Activated T-cell treated with anti-CD3 and anti-CD28 coated beads, Interleukin-2, amount 50 U/mL, for 72 hours (primary cell): ENCODE results near the gene TOM1L2. TPM values are rescaled to one million over a fixed set of nuclear protein-coding genes. Genes with fewer than 3 reads are reported as not detected.
A peak's percentile ranks its signal among the peaks of the same experiment; 100 is the strongest.

Experiments
- ATAC-seq, 2 donors: fragments of 150-1000 bp; cut with Tn5 transposase; replicated peaks in 1 of 2; 2 replicates each; pipeline ENCODE4 v1.10.0; 2021; ENCODE audit warnings: moderate library complexity in 2 of 2, mild to moderate bottlenecking in 1 of 2
- DNase-seq, 2 donors: peaks; one replicate each; pipeline ENCODE4 v3.0.0; 2021 to 2022; ENCODE audit warnings: mixed read lengths in 1 of 2
- H3K27ac Mint-ChIP-seq: one replicate; pipeline ENCODE4 v1.8.0; 2022; ENCODE audit warnings: mild to moderate bottlenecking, moderate library complexity, mixed read lengths
- H3K27me3 Mint-ChIP-seq: one replicate; pipeline ENCODE4 v1.8.0; 2022; ENCODE audit warnings: low read depth, mixed read lengths
- H3K36me3 Mint-ChIP-seq, 2 donors: one replicate each; pipeline ENCODE4 v1.8.0; 2022; ENCODE audit warnings: mixed read lengths in 2 of 2, mild to moderate bottlenecking in 1 of 2; ENCODE audit not compliant: insufficient read depth in 2 of 2
- H3K4me1 Mint-ChIP-seq: one replicate; pipeline ENCODE4 v1.8.0; 2022; ENCODE audit warnings: low read depth, mixed read lengths
- H3K4me3 Mint-ChIP-seq, 2 donors: one replicate each; pipeline ENCODE4 v1.8.0; 2022; ENCODE audit warnings: mild to moderate bottlenecking in 2 of 2, mixed read lengths in 2 of 2, moderate library complexity in 2 of 2
- H3K9me3 Mint-ChIP-seq, 2 donors: one replicate each; pipeline ENCODE4 v1.8.0; 2022; ENCODE audit warnings: mixed read lengths in 2 of 2
- total RNA-seq, 2 donors: library from RNA; stranded (reverse); gene quantifications; one replicate each; pipeline ENCODE4 v1.2.3, GENCODE V29; 2022

Gene TOM1L2
- total RNA-seq, 2 donors from 2014 or later: 23.7 to 26.9 TPM

DNA sequence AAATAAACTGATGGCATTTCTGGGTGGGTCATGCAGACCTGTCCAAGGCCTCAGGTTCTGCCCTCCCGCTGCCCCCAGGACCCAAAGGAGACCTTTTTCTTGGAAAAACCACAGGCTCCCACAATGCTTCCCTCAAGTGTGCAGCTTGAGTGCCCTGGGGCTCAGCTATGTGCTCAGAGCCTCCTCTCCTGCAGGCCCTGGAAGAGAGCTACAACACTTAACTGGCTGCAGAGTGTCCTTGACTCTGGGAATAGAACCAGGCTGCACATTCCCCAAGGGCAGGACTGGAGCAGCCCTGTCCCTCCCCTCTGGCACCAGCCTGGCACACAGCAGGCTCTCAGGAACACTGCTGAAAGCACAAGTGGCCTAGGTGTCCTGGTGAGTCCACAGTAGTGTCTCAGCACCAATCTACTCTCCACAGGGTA is 130.6 kb downstream of the TOM1L2 start:
- no peaks in the 10 kb centered on the region for H3K36me3 Mint-ChIP-seq

DNA sequence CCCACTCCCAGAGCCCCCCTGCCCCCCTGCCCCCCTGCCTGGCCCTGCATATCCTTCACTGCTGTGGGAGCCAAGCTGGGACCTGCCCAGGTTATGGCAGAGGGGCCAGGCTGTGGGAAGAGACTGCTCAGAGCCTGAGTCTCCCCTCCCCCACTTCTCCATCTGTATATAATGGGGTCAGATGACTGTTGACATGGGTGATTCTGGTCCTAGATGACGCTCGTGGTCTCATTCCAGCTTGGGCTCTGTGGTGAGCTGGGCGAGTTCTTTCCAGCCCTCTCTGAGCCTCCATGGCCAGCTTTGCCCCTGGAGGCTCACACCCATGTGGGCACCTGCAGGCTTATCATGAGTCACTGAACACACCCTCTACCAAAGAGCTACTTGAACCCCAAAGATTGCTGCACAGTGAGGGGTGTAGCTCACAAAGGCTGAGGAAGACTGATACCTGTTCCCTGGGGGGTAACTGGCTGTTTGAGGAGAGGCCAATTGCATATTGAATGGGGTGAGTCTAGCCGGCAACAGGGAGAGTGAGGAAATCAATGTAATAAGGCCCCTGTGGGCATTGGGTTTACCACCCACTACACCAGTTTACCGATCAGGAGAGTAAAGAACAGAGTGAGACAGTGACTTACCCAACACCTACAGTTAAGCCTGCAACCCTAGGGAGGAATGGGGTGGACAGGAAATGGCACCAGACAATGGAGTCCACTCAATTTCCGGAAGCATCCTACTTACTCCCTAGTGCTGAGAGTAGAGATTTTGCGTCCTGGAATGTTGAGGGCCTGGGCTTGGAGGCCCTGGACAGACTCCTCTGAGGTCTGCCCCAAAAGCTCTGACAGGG is 131.2 kb downstream of the TOM1L2 start:
- H3K27ac Mint-ChIP-seq: peak overlapping the region; percentile 34
- H3K36me3 Mint-ChIP-seq: peaks cover 0 to 2% of the 10 kb centered on the region in 2 donors
- ATAC-seq: no peak

More for the DNA sequence above, 130.6 kb downstream of the TOM1L2 start:
- Mint-ChIP-seq H3K4me3 (peak overlapping the region in 1 of 2 donors; percentile 86), H3K9me3 (no peaks in the 10 kb centered on the region), H3K27ac (no peak overlapping the region), H3K4me1 (peaks cover 45% of the 10 kb centered on the region), H3K27me3 (no peaks in the 10 kb centered on the region)
- ATAC-seq: no peak
- DNase-seq: no peak

DNA sequence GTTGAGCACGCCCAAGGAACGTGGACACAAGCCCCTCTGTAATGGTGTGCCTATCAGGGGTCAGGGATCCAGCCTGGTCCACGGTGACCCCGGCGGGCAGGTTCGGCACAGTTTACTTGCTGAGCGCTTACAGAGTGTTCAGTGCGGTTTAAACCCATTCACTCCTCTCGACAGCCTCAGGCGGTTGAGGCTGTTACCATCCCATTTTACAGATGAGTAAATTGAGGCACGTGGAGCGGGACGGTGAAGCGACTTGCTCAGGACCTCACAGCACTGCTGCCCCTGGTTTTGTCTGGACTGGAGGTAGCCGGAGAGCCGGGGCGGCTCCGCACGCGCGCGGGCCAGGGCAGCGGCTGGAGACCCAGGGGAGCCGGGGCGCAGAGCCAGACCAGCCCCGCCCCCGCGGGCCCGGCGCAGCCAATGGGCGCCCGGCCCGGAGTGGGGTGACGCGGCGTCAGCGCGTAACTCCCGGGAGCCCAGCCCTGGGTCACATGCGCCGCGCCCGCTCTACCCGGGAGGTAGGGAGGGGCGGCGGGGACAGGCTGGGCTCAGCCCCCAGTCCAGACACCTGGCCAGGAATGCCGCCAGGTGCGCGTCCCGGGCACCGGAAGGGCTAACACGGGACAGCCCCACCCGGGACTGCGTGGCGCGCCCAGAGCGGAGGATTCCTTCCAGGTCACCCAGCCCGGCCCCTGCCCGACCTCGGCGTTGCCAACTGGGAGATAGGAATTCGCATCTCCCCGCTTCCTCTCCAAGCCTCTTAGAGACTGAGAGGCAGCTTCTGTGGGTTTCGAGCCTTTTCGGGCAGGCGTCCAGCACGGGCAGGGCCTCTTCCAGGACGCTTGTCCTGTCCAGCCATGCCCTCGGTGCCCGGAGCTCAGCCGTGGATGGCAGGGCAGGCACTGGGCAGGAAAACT is 132.2 kb downstream of the TOM1L2 start:
- Mint-ChIP-seq H3K27me3 (no peaks in the 10 kb centered on the region), H3K4me3 (peak overlapping the region; percentile 85 to 95), H3K36me3 (peaks cover 0 to 2% of the 10 kb centered on the region in 2 donors), H3K27ac (peak overlapping the region; percentile 46), H3K9me3 (no peaks in the 10 kb centered on the region), H3K4me1 (peaks cover 51% of the 10 kb centered on the region)
- ATAC-seq (peak; percentile 68 to 71), DNase-seq (peak; percentile 82 to 90)

More for the DNA sequence above, 131.2 kb downstream of the TOM1L2 start:
- Mint-ChIP-seq H3K4me1 (peaks cover 41% of the 10 kb centered on the region), H3K4me3 (peak overlapping the region; percentile 85 to 86), H3K9me3 (no peaks in the 10 kb centered on the region), H3K27me3 (no peaks in the 10 kb centered on the region)
- no peak for DNase-seq

DNA sequence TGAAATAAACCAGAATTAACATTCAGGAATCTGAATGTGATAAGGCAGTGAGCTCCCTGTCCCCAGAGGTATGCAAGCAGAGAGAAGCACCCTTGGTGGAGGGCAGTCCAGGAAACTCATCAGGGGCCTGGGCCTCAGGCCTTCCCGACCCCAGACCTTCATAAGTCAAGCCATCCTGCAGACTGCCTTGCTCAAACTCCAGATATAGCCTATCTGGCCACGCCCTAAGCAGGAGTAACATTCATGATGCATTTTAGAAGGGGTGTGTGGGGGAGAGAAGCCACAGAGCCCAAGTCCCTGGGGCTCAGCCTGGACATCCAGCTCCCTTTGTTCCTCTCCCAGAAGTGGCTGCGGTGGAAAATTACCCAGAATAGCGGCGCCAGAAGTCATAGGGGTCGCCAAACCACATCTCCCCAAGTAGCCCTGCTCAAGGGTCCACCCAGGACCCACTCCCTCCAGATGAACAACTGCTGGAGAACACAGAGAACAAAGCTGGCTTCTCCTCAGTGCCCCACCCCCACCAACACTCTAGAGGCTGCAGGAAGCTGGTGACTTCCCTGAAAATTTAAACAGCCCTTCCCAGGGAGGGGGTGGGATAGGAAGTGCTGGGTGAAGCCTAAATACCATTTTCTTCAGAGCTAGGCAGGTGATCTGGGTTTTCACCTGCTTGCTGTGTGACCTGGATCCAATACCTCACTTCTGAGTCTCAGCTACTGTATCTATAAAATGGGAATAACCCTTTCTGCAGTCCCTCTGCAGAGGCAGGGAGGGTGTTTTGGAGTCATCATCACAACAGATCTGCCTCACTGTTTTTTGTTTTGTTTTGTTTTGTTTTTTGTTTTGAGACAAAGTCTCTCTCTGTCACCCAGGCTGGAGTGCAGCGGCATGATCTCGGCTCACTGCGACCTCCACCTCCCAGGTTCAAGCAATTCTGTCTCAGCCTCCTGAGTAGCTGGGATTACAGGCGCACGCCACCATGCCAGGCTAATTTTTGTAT is 133.9 kb downstream of the TOM1L2 start:
- Mint-ChIP-seq H3K4me1 (peaks cover 68% of the 10 kb centered on the region), H3K36me3 (peaks cover 5 to 10% of the 10 kb centered on the region in 2 donors), H3K27ac (peak overlapping the region; percentile 97), H3K4me3 (peak overlapping the region; percentile 95 to 97), H3K9me3 (no peaks in the 10 kb centered on the region), H3K27me3 (no peaks in the 10 kb centered on the region)
- ATAC-seq: no peak
- DNase-seq: no peak

DNA sequence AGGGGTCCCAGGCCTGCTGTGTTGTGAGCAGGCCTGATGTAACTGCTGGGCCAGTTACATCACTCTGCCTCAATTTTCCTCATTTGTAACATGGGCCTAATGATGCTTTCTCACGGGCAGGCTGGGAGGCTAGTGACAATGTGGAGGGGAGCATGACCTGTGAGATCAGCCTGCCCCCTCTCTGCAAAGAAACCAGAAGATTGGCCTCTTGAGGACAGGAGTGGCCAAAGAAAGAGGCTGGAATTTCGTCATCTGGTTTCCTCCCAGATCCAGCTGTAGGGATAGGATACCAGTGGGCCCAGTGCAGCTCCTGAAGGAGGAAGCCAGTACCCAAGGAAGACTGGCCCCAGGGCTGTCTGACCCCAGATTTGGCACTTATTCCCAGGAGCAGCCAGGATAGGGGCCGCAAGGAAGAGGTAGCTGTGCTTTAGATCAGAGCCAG is 134.8 kb downstream of the TOM1L2 start:
- peaks cover 5 to 14% of the 10 kb centered on the region in 2 donors for H3K36me3 Mint-ChIP-seq
- H3K4me1 Mint-ChIP-seq: peaks cover 72% of the 10 kb centered on the region
- H3K4me3 Mint-ChIP-seq: peak overlapping the region; percentile 95 to 97
- no peaks in the 10 kb centered on the region for H3K27me3 Mint-ChIP-seq
- peak overlapping the region; percentile 97 for H3K27ac Mint-ChIP-seq
- ATAC-seq: no peak
- DNase-seq: no peak
- no peaks in the 10 kb centered on the region for H3K9me3 Mint-ChIP-seq

DNA sequence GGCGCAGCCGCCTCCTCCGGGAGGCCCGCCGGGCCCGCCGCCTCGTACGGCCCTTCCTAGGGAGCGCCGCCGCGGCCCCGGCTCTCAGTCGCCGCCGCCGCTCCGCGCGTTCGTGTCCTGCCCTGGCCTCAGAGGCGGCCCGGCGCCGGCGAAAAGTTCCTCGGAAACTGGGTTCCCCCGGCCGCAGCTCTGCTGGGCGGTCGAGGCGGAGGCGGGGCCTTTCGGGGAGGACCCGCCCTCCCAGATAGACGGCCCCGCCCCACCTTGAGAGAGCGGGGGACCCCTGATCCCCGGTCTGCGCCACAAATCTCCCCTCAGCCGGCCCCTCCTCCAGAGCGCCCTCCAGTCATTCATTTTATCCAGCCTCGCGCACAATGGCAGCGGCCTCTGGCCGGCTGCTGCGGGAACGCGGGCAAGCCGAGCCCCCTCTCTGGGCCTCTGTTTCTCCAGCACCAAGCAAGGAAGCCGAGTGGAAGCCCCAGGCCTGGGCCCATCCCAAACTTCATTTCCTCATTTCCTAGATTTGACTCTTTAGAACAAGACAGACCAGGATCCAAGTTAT is 135.3 kb downstream of the TOM1L2 start, which contains the start of gene SREBF1:
Gene SREBF1, minus strand, starts transcription at position 169 of the 562 bp plus-strand sequence. CDS start 169 bp downstream, outside the sequence.
- peak within 1 kb of the TSS; percentile 97 for H3K27ac Mint-ChIP-seq
- peak; percentile 50 to 51 for ATAC-seq
- H3K4me1 Mint-ChIP-seq: peaks cover 77% of the 10 kb centered on the region
- H3K9me3 Mint-ChIP-seq: no peaks in the 10 kb centered on the region
- DNase-seq: peak; percentile 80 to 87
- peaks cover 5 to 18% of the 10 kb centered on the region in 2 donors for H3K36me3 Mint-ChIP-seq
- H3K4me3 Mint-ChIP-seq: peak within 1 kb of the TSS; percentile 95 to 97
- H3K27me3 Mint-ChIP-seq: no peaks in the 10 kb centered on the region

DNA sequence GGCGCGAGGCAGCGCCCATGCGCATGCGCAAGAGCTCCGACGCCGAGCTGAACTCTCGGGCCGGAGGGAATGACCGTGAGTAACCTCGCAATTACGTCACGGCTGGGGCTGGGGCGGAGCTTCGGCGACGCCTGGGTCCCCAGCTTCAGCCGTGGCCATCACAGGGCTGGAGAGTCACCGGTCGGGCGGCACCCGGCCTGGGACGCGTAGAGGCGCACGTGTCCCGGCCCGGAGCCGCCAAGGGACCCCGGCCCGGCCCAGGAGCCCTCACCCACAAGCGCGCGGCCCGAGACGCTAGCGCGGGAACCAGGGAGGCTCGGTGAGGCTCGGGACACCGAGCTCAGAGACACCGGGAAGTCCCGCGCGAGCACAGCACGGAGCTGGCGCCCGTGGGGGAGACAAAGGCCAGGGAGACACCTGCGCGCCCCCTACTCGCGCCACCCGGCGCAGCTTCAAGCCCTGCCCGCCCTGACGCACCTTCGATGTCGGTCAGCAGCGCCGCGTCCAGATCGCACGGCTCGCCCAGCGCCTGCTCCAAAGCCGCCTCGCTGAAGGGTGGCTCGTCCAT is 135.9 kb downstream of the TOM1L2 start:
- ATAC-seq: peak; percentile 80 to 82
- Mint-ChIP-seq H3K4me1 (peaks cover 81% of the 10 kb centered on the region), H3K36me3 (peaks cover 7 to 18% of the 10 kb centered on the region in 2 donors), H3K27me3 (no peaks in the 10 kb centered on the region), H3K4me3 (peak overlapping the region; percentile 95 to 97), H3K9me3 (no peaks in the 10 kb centered on the region), H3K27ac (peak overlapping the region; percentile 90)
- DNase-seq: peak; percentile 98 to 100

DNA sequence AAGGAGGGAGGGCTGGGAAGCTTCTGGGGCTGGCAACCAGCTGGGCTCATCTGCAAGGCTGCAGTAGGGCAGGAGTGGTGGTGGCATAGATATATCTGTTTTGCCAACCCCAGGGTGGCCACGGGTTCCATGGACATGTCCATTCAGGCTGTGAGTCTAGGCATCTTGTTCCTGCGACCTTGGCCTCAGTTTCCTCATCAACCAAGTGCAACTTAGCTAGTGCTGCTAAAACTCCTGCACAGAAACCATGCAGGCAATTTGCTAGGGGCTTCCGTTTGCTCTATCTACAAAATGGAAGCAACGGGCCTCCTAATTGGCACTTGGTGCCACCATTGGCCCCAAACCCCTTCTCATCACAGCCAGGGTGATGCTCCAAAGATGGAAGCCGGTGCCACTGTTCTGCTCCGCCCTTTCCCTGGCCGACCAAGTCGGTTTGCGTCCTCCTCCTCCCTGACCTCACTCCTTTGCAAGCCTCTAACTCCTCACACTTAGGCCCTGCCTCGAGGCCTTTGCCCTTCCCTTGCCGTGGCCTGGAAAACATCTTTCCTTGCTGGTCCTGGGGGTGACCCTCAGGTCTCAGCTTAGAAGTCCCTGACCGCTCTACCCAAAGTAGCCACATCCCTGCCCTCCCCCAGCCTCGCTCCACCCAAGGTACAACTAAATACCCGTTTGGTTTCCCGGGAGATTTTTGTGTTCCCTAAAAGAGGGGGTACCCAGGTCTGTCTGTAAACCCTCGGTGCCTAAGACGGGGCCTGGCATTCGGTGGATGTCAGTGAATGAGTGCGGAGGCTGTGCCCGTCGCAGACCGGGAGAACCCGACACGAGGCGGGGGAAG is 136.6 kb downstream of the TOM1L2 start:
- Mint-ChIP-seq H3K9me3 (no peaks in the 10 kb centered on the region), H3K36me3 (peaks cover 7 to 18% of the 10 kb centered on the region in 2 donors), H3K27me3 (no peaks in the 10 kb centered on the region), H3K4me1 (peaks cover 81% of the 10 kb centered on the region), H3K4me3 (peak overlapping the region; percentile 95 to 97), H3K27ac (peak overlapping the region; percentile 90)
- DNase-seq: no peak
- ATAC-seq: no peak

DNA sequence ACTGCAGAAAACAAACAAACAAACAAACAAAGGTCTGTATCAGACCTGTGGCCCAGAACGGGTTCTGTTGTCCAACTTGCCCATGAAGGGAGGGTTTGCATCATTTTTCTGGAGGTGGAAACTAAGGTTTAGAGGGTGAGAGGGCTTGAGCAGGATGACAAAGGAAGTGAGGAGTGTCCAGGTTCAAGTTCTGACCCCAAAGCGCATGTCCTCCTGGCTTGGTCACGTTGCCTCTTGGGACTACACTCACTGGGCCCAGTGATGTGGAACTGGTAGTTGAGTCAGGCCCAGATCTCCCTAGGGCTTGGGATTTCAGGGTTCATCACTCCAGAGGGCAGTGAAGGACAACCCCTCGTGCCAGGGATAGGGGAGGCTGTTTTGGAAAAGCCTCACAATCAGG is 137.2 kb downstream of the TOM1L2 start:
- no peak for ATAC-seq
- Mint-ChIP-seq H3K4me3 (peak overlapping the region; percentile 95 to 97), H3K4me1 (peaks cover 80% of the 10 kb centered on the region), H3K27me3 (no peaks in the 10 kb centered on the region), H3K36me3 (peaks cover 7 to 19% of the 10 kb centered on the region in 2 donors), H3K9me3 (no peaks in the 10 kb centered on the region), H3K27ac (peak overlapping the region; percentile 81)
- no peak for DNase-seq

DNA sequence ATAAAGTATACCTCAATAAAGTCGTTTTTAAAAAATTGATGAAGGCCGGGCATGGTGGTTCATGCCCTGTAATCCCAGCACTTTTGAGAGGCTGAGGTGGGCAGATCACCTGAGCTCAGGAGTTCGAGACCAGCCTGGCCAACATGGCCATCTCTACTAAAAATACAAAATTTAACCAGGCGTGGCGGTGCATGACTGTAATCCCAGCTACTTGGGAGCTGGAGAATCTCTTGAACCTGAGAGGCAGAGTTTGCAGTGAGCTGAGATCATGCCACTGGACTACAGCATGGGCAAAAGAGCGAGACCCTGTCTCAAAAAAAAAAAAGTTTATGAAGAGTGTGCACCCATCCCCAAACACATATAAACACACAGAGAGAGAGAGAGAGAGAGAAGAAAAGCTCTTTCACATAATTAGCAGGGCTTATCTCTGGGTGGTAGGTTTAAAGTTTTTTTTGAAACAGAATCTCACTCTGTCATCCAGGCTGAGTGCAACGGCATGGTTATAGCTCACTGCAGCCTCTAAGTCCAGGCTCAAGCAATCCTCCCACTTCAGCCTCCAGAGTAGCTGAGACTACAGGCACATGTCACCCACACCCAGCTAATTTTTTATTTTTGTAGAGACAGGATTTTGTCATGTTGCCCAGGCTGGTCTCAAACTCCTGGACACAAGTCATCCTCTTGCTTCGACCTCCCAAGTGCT is 138.4 kb downstream of the TOM1L2 start:
- ATAC-seq: no peak
- H3K36me3 Mint-ChIP-seq: peaks cover 7 to 19% of the 10 kb centered on the region in 2 donors
- H3K4me1 Mint-ChIP-seq: peaks cover 74% of the 10 kb centered on the region
- no peaks in the 10 kb centered on the region for H3K9me3 Mint-ChIP-seq
- peak overlapping the region; percentile 95 to 97 for H3K4me3 Mint-ChIP-seq
- no peak for DNase-seq
- H3K27me3 Mint-ChIP-seq: no peaks in the 10 kb centered on the region
- H3K27ac Mint-ChIP-seq: peak overlapping the region; percentile 81
